Measurements from ENCODE around the gene LEMD3.

LEMD3 gene

DNA sequence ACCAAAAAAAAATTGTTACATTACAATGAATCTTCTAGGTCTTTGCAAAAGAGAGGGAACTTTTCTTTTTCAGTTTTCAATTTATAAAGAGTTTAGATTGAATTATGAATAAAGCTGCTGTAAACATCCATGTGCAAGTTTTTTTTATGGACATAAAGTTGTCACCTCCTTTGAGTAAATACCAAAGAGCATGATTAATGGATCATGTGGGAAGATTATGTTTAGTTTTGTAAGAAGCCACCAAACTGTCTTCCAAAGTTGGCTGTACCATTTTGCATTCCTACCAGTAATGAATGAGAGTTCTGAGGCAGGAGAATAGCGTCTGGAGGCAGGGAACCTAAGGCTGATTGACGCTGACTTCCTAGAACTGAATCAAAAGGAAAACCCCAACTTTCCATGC is 30.2 kb downstream of the LEMD3 start:
- H3K4me2 ChIP-seq (ENCODE audit: insufficient read depth, low read length): no peak overlapping the region
- no peak overlapping the region for H3K4me3 ChIP-seq (ENCODE audit: low read depth in 1 of 2, low read length in 2 of 2)
- ATAC-seq (ENCODE audit: insufficient read depth, low read depth): no peak
- no peak overlapping the region for H2AFZ ChIP-seq (ENCODE audit: low read depth, low read length)
- TF ChIP-seq EZH2 (IDR thresholded peaks at IDR 0.05; ENCODE audit: borderline replicate concordance, low read depth, low read length, severe bottlenecking): no peak
- TF ChIP-seq, protein P1, sequence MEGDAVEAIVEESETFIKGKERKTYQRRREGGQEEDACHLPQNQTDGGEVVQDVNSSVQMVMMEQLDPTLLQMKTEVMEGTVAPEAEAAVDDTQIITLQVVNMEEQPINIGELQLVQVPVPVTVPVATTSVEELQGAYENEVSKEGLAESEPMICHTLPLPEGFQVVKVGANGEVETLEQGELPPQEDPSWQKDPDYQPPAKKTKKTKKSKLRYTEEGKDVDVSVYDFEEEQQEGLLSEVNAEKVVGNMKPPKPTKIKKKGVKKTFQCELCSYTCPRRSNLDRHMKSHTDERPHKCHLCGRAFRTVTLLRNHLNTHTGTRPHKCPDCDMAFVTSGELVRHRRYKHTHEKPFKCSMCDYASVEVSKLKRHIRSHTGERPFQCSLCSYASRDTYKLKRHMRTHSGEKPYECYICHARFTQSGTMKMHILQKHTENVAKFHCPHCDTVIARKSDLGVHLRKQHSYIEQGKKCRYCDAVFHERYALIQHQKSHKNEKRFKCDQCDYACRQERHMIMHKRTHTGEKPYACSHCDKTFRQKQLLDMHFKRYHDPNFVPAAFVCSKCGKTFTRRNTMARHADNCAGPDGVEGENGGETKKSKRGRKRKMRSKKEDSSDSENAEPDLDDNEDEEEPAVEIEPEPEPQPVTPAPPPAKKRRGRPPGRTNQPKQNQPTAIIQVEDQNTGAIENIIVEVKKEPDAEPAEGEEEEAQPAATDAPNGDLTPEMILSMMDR (IDR thresholded peaks at IDR 0.05; ENCODE audit: borderline replicate concordance, extremely low read depth, low read length, poor library complexity, severe bottlenecking): no peak
- no peak for DNase-seq
- H3K27ac ChIP-seq (ENCODE audit: low read length): no peak overlapping the region
- H3K79me2 ChIP-seq (ENCODE audit: insufficient read depth, low read length): peaks cover 97% of the 10 kb centered on the region
- H3K9ac ChIP-seq (ENCODE audit: low read depth, low read length): no peak overlapping the region
- H3K27me3 ChIP-seq (ENCODE audit: insufficient read depth, low read length, poor library complexity): no peaks in the 10 kb centered on the region
- H3K9me3 ChIP-seq (ENCODE audit: insufficient read depth, low read length, severe bottlenecking): no peaks in the 10 kb centered on the region
- H4K20me1 ChIP-seq (ENCODE audit: insufficient read depth, low read length): peaks cover 19% of the 10 kb centered on the region; the same call in 1 of the 2 replicates
- H3K36me3 ChIP-seq (ENCODE audit: insufficient read depth, low read length): peaks cover 14% of the 10 kb centered on the region; the same call in 1 of the 2 replicates
- H3K4me1 ChIP-seq (ENCODE audit: insufficient read depth, low read length): no peaks in the 10 kb centered on the region

DNA sequence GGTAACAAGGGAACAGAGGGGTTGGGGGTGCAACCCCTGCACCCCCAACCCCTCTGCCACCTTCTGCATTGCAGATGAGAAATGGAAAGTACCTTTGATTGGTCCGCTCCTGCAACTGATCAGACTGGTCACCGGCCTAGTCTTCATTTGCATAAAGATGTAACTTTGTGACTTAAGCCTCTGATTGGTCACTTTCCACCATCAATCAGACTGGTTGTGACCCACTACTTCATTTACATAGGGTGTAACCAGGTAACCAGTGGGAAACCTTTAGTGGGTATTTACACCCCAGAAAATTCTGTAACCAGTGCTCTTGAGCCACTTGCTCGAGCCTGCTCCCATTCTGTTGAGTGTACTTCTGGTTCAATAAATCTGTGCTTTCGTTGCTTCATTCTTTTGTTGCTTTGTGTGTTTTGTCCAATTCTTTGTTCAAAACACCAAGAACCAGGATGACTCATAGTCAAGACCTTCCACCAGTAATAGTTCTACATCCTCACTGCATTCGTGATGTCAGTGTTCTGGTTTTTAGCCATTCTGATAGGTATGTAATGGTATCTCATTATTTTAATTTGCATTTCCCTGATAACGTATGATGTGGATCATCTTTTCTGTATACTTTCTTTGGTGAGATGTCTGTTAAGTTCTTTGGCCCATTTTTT is 30.8 kb downstream of the LEMD3 start:
- H3K27me3 ChIP-seq (ENCODE audit: insufficient read depth, low read length, poor library complexity): no peaks in the 10 kb centered on the region
- H3K4me2 ChIP-seq (ENCODE audit: insufficient read depth, low read length): no peak overlapping the region
- no peaks in the 10 kb centered on the region; the same call in 1 of the 2 replicates for H3K4me1 ChIP-seq (ENCODE audit: insufficient read depth, low read length)
- ATAC-seq (ENCODE audit: insufficient read depth, low read depth): no peak
- TF ChIP-seq EZH2 (IDR thresholded peaks at IDR 0.05; ENCODE audit: borderline replicate concordance, low read depth, low read length, severe bottlenecking): no peak
- TF ChIP-seq, protein P1 (IDR thresholded peaks at IDR 0.05; ENCODE audit: borderline replicate concordance, extremely low read depth, low read length, poor library complexity, severe bottlenecking): no peak
- no peak for DNase-seq
- no peak overlapping the region for H3K4me3 ChIP-seq (ENCODE audit: low read depth in 1 of 2, low read length in 2 of 2)
- no peak overlapping the region for H3K9ac ChIP-seq (ENCODE audit: low read depth, low read length)
- H4K20me1 ChIP-seq (ENCODE audit: insufficient read depth, low read length): peaks cover 23% of the 10 kb centered on the region; the same call in 1 of the 2 replicates
- no peak overlapping the region for H2AFZ ChIP-seq (ENCODE audit: low read depth, low read length)
- peaks cover 98% of the 10 kb centered on the region for H3K79me2 ChIP-seq (ENCODE audit: insufficient read depth, low read length)
- H3K36me3 ChIP-seq (ENCODE audit: insufficient read depth, low read length): peaks cover 14% of the 10 kb centered on the region; the same call in 1 of the 2 replicates
- H3K9me3 ChIP-seq (ENCODE audit: insufficient read depth, low read length, severe bottlenecking): no peaks in the 10 kb centered on the region
- no peak overlapping the region for H3K27ac ChIP-seq (ENCODE audit: low read length)

DNA sequence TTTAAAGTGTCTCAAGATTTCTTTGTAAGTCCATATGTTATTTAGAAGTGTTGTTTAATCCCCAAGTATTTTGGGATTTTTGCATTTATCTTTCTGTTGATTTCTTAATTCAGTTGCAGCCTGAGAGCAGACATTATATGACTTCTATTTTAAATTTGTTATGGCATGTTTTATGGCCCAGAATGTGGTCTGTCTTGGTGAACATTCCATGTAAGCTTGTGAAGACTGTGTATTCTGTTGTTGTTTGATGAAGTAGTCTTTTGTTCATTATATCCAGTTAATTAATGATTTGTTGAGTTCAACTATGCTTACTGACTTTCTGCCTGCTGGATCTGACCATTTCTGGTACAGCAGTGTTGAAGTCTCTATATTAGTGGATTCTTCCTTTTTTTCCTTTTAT is 34.0 kb downstream of the LEMD3 start:
- Histone ChIP-seq H3K9me3 (ENCODE audit: insufficient read depth, low read length, severe bottlenecking) (no peaks in the 10 kb centered on the region), H3K36me3 (ENCODE audit: insufficient read depth, low read length) (0 out of 2 replicates have a peak, but pooled peaks cover 3% of the 10 kb centered on the region), H3K79me2 (ENCODE audit: insufficient read depth, low read length) (peaks cover 98% of the 10 kb centered on the region), H3K27ac (ENCODE audit: low read length) (no peak overlapping the region), H2AFZ (ENCODE audit: low read depth, low read length) (no peak overlapping the region), H3K9ac (ENCODE audit: low read depth, low read length) (no peak overlapping the region), H3K4me3 (ENCODE audit: low read depth in 1 of 2, low read length in 2 of 2) (no peak overlapping the region), H4K20me1 (ENCODE audit: insufficient read depth, low read length) (peaks cover 27% of the 10 kb centered on the region; the same call in 1 of the 2 replicates), H3K4me1 (ENCODE audit: insufficient read depth, low read length) (peaks cover 31% of the 10 kb centered on the region), H3K27me3 (ENCODE audit: insufficient read depth, low read length, poor library complexity) (no peaks in the 10 kb centered on the region), H3K4me2 (ENCODE audit: insufficient read depth, low read length) (no peak overlapping the region)
- no peak for ATAC-seq (ENCODE audit: insufficient read depth, low read depth)
- TF ChIP-seq, protein P1 (IDR thresholded peaks at IDR 0.05; ENCODE audit: borderline replicate concordance, extremely low read depth, low read length, poor library complexity, severe bottlenecking): no peak
- no peak for TF ChIP-seq EZH2 (IDR thresholded peaks at IDR 0.05; ENCODE audit: borderline replicate concordance, low read depth, low read length, severe bottlenecking)
- DNase-seq: no peak

Data from DND-41 (cell line).